GM23338 (cell line): ENCODE measurements around the gene RBM33.

Experiments used
- CREB1 ChIP-seq: fragments of 250-450 bp; sonication (Bioruptor Pico); IDR thresholded peaks from 2 replicates; pipeline ENCODE4 v1.5.0; 2020; ENCODE audit warnings: low read depth, mild to moderate bottlenecking, moderate library complexity
- EZH2 ChIP-seq: fragments of 200-600 bp; sonication (generic); IDR thresholded peaks from one replicate; pipeline ENCODE4 v1.8.0; 2017; ENCODE audit warnings: antibody characterized with exemption, mild to moderate bottlenecking, low read depth; ENCODE audit not compliant: unreplicated experiment
- EZH2phosphoT487 ChIP-seq: fragments of 200-600 bp; sonication (generic); IDR thresholded peaks from one replicate; pipeline ENCODE4 v1.8.1; 2018; ENCODE audit warnings: antibody characterized with exemption; ENCODE audit not compliant: unreplicated experiment
- JUNB ChIP-seq: IDR thresholded peaks from one replicate; pipeline ENCODE4 v1.6.1; 2016; ENCODE audit warnings: antibody characterized with exemption; ENCODE audit not compliant: unreplicated experiment
- NANOG ChIP-seq: IDR thresholded peaks from 2 replicates; pipeline ENCODE4 v1.6.1; 2016; ENCODE audit warnings: antibody characterized with exemption, borderline replicate concordance
- POLR2AphosphoS5 ChIP-seq: IDR thresholded peaks from 2 replicates; pipeline ENCODE4 v1.6.1; 2016; ENCODE audit warnings: antibody characterized with exemption, low read depth
- REST ChIP-seq: IDR thresholded peaks from one replicate; pipeline ENCODE4 v1.6.1; 2018; ENCODE audit warnings: antibody characterized with exemption; ENCODE audit not compliant: unreplicated experiment
- ZNF331 ChIP-seq: fragments of 250-450 bp; sonication (Bioruptor Pico); IDR thresholded peaks from 2 replicates; pipeline ENCODE4 v1.5.0; 2020; ENCODE audit warnings: low read depth, mild to moderate bottlenecking, moderate library complexity
- TF ChIP-seq, protein P1 (sequence below), 2 experiments: fragments of 200-600 bp in 1 of 2; sonication (generic) in 1 of 2; conservative IDR thresholded peaks; 2 replicates each; pipeline versions ENCODE4 v1.5.1 to v1.6.1; 2016 to 2017; ENCODE audit warnings: antibody characterized with exemption in 2 of 2, low read depth in 2 of 2, mild to moderate bottlenecking in 2 of 2, moderate library complexity in 1 of 2

- TF ChIP-seq, protein P1, sequence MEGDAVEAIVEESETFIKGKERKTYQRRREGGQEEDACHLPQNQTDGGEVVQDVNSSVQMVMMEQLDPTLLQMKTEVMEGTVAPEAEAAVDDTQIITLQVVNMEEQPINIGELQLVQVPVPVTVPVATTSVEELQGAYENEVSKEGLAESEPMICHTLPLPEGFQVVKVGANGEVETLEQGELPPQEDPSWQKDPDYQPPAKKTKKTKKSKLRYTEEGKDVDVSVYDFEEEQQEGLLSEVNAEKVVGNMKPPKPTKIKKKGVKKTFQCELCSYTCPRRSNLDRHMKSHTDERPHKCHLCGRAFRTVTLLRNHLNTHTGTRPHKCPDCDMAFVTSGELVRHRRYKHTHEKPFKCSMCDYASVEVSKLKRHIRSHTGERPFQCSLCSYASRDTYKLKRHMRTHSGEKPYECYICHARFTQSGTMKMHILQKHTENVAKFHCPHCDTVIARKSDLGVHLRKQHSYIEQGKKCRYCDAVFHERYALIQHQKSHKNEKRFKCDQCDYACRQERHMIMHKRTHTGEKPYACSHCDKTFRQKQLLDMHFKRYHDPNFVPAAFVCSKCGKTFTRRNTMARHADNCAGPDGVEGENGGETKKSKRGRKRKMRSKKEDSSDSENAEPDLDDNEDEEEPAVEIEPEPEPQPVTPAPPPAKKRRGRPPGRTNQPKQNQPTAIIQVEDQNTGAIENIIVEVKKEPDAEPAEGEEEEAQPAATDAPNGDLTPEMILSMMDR (conservative IDR thresholded peaks at IDR 0.05; ENCODE audit: low read depth in 2 of 2) = no peak
- TF ChIP-seq EZH2 (no peak), POLR2AphosphoS5 (no peak), EZH2phosphoT487 (no peak), ZNF331 (CRISPR knock-in tag) (no peak), JUNB (no peak), NANOG (no peak), REST (no peak), CREB1 (no peak)
Observed at GRCh38 chr7:155814316-155815276, 170.1 kb downstream of the RBM33 start.
